ENCODE measurements around the gene GNAZ.

Gene GNAZ

DNA sequence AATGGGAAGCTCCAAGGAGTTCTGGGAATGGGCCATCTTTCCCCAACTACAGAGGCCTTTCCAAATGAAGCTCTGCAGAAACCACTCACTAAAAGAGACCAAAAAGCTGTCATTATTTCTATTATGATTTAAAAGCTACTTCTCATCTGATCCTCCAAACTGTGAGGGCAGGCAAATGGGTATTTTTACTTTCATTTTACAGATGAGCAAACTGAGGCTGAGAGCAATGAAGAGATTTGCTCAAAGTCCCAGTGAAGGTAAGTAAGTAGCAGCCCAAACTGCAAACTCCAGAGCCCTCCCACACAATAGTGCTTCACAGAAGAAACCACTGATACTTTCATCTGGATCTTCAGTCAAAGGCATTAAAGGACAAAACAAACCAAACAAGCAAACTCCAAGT, 70.1 kb downstream of the GNAZ start:
- DNase-seq: no peak

GRCh38 chr22:23142546-23143105, 72.3 kb downstream of the GNAZ start:
- no peak for DNase-seq

- no peak for DNase-seq
Measured at GRCh38 chr22:23143119-23143518, 72.8 kb downstream of the GNAZ start.

DNA sequence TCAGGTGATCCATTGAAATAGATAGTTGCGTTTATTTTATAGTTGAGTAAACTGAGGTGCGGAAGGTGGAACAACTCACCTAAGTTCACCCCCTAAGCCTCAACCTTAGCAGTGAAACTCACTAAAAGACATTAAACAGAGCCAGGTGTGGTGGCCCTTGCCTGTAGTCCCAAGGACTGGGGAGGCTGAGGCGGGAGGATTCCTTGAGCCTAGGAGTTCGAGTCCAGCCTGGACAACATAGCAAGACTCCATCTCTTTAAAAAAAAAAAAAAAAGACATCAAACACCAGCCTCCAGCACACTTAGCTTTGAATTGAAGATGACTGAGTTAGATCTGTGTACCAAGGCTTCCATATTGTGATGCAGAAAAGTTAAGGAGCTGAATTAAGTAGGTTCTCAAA, 74.1 kb downstream of the GNAZ start:
- no peak for DNase-seq

- DNase-seq: peak; percentile 98
Measured at GRCh38 chr22:23144932-23145877, 74.9 kb downstream of the GNAZ start, which contains the start of gene RAB36. Gene RAB36 (plus strand): TSS chr22:23145477. CDS start chr22:23146617, 1,140 bp downstream.

DNA sequence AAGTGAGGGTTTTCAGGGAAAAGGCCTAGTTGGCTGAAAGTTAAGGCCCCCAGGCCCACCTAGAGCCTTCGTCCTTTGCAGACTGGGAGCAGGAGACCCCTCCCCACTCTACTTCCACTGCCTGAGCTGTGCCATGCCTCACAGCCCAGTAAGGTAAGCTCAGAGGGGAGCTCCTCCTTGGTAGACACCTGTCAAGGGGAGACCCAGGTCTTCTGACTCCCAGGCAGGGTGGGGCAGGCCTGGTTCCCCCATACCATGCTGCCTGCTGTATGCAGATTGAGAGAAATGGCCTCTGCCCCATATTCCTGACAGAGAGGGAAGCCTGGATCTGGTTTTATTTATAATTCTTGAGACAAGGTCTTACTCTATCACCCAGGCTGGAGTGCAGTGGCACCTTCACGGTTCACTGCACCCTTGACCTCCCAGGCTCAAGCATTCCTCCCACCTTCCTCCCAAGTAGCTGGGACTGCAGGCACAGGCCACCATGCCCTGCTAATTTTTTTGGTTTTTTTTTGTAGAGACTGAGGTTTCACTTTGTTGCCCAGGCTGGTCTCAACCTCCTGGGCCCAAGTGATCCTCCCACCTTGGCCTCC, 75.7 kb downstream of the GNAZ start:
- no peak for DNase-seq

DNA sequence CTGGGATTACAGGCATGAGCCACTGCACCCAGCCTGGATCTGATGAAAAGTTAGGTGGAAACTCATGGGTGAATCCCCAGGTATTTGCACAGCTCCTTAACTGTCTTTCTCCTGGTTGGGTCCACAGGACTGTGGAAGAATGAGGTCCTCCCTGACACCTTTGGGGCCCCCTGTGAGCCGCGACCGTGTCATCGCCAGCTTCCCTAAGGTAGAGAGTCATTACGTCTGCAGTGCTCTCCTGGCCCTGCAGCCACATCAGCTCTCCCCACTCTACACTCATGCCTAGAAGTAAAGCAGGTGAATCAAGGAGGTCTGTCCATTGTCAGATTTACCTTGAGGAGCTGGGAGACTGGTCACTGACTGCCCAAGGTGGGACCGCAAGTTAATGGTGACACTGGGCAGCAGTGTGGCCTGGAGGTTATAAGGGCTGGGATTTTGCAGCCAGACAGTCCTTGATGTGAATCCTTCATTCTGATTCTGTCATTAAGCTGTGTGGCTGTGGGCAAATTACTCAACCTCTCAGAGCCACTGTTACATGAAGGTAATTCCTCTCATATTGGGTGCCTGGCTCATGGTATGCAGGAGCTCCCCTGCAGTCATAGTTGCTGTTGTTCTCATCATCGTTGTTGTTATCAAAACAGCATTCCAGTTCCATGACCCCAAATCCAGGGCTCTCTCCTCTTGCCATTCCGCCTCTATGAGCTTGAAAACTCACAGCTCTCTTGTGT, 76.3 kb downstream of the GNAZ start:
- no peak for DNase-seq

DNA sequence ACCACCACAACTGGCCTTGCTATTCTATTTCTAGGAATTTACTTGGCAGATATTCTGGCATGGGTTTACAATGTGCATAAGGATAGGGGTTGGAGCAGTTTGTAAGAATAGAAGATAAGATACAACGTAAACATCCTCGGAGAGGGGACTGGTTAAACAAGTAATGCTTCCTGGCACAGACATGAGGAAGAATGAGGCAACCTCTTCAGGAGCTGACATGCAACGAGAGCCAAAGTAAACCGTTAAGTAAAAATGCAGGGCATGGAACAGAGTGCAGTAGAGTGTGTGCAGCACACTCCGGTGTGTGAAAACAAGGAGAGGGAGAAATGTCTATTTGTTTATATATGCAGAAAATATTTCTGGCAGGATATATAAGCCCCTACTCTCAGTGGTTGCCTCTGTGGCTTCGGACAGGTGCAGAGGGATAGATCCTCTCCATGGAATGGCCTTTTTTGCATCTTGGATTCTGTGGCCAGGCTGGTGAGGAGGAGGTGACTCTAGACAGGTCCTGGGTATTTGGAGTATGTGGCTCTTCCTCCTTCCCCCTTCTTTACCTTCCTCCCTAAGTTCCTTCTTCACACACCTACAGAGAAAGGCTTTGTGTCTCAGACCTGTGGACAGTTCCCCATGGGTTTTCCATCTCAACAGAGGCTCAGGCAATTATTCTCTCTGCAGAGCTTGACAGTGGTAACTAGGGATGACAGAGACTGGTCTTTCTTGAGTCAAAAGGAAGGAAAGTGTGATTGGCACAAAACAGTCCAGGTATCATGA, 77.5 kb downstream of the GNAZ start:
- DNase-seq: no peak

GRCh38 chr22:23149743-23150238, 79.5 kb downstream of the GNAZ start:
- no peak for DNase-seq

- no peak for DNase-seq
Measured at GRCh38 chr22:23150762-23151161, 80.4 kb downstream of the GNAZ start.

- DNase-seq: no peak
Measured at GRCh38 chr22:23151827-23152226, 81.5 kb downstream of the GNAZ start.

DNA sequence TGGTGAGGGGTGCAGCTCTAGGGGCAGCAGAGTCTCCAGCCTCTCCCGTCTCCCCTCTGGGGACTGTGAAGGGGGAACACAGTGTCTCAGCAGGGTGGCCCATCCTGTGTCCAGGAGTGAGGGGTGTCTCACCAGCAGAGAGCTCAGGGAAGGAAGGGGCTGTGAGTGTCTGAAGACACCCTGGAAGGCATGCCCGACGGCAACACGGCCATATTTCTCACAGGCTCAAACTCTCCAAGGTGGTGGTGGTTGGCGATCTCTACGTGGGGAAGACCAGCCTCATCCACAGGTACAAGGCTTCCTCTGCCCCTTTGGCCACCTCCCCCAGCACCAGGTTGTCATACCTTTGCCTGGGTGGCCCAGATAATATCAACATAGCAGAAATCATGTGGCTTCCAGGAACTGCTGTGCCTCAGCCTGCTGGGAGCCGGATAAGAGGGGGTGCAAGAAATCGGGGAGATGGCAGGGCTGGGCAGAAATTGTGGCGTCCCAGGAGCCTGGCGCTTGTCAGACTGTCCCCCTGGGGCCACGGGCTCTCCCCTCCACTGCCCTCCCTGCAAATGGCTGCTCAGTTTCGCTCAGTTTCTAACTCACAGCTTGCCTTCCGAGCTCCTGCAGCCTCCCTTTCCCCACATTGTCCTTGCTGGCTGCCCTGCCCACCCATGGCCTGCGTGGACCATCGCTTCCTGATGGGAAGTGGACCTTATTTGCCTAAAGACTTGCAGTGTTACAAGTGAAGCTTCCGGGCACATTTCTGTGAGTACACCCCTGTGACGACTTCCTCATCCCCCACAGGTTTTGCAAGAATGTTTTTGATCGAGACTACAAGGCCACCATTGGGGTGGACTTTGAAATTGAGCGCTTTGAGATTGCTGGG, 82.2 kb downstream of the GNAZ start:
- DNase-seq: no peak

DNA sequence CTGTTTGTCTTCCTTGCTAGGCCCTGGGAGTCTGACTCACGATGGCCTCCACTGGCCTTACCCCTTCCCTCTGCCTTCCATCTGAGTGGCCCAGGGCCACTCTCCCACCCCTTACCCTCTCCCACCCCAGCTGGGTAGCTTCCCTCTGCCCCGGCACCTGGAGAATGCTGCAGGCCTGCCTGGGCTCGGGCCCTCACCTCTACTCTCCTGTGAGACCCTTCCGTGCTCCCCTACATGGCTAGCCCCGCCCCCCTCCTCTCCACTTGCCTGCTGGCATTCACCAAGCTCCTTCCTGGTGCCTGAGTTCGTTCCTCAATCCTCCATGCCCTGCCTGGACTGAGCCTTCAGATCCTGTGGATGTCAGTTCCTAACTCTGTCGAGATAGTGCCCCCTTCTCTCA, 83.7 kb downstream of the GNAZ start:
- no peak for DNase-seq

- no peak for DNase-seq
Measured at GRCh38 chr22:23154461-23154860, 84.1 kb downstream of the GNAZ start.

- no peak for DNase-seq
Measured at GRCh38 chr22:23155143-23155542, 84.8 kb downstream of the GNAZ start.

- DNase-seq: no peak
Measured at GRCh38 chr22:23155831-23156230, 85.5 kb downstream of the GNAZ start.

GRCh38 chr22:23156286-23156685, 86.0 kb downstream of the GNAZ start:
- no peak for DNase-seq

GRCh38 chr22:23157560-23158515, 87.5 kb downstream of the GNAZ start:
- DNase-seq: no peak

DNA sequence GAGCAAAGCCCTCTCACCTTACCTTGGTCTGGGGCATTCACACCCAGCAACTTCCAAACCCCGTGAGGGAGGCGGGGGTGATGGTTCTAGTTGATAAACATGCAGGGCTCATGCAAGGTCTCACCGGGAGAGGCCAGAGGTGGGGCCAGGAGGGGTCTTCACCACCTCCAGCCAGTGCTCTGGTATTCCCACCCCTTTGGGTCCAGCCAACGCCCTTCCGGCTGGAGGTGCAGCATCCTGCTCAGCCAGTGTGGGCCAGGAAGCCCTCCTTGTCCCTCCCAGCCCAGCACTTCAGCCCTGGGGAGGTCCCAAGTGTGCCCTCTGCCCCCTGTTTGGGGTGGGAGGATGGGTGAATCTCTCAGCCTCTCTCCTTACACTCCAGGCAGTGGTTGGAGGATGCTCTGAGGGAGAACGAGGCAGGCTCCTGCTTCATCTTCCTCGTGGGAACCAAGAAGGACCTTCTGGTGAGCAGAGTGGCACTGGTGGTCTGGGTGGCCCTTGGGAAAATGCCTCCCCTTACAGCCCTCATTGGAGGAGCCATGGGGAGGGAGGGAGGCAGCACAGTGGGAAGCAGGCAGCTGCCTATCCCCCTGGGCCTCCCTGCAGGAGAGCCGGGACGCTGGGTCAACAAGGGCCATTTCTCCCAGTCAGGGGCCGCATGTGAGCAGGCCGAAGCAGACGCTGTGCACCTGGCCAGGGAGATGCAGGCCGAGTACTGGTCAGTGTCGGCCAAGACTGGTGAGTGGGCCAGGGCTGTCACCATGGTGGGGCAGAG, 88.4 kb downstream of the GNAZ start:
- DNase-seq: no peak
